NCI-H524 treated with DMSO at 0.1 percent for 48 hours (cell line): ENCODE results near the gene ROR2.
"Not testable (repeated sequence)": the region's sequence is repeated elsewhere in the genome, so short reads cannot be mapped to it uniquely, and the experiment has no call there.

Source experiments
- DNase-seq: peaks from one replicate; lab custom pipeline; 2025; lab: John Stamatoyannopoulos, UW

The ROR2 gene

GRCh38 chr9:91634832-91635231 lies 315.2 kb downstream of the ROR2 start:
- not testable (repeated sequence) for DNase-seq

GRCh38 chr9:91629718-91630117 lies 320.3 kb downstream of the ROR2 start:
- DNase-seq = no peak

- no peak for DNase-seq
These were observed 321.1 kb downstream of the ROR2 start for GRCh38 chr9:91628892-91629291.

GRCh38 chr9:91625331-91625730 lies 324.7 kb downstream of the ROR2 start:
- no peak for DNase-seq

GRCh38 chr9:91623004-91623403 lies 327.0 kb downstream of the ROR2 start:
- no peak for DNase-seq

GRCh38 chr9:91622121-91622520 lies 327.9 kb downstream of the ROR2 start:
- not testable (repeated sequence) for DNase-seq

- not testable (repeated sequence) for DNase-seq
These were observed 336.0 kb downstream of the ROR2 start for GRCh38 chr9:91614044-91614443.

- no peak for DNase-seq
These were observed 338.4 kb downstream of the ROR2 start for GRCh38 chr9:91611582-91611981.

- DNase-seq = no peak
These were observed 343.6 kb downstream of the ROR2 start for GRCh38 chr9:91606255-91606995.

GRCh38 chr9:91604451-91605179 lies 345.4 kb downstream of the ROR2 start:
- DNase-seq = no peak

GRCh38 chr9:91603932-91604331 lies 346.1 kb downstream of the ROR2 start:
- DNase-seq = no peak

- no peak for DNase-seq
These were observed 350.5 kb downstream of the ROR2 start for GRCh38 chr9:91599564-91599963.

- no peak for DNase-seq
These were observed 358.4 kb downstream of the ROR2 start for GRCh38 chr9:91591627-91592026.

- DNase-seq = no peak
These were observed 360.9 kb downstream of the ROR2 start for GRCh38 chr9:91589101-91589553.

- no peak for DNase-seq
These were observed 363.7 kb downstream of the ROR2 start for GRCh38 chr9:91586282-91586681.

- no peak for DNase-seq
These were observed 366.1 kb downstream of the ROR2 start for GRCh38 chr9:91583966-91584365.

GRCh38 chr9:91583161-91583875 lies 366.7 kb downstream of the ROR2 start:
- DNase-seq = no peak

GRCh38 chr9:91582181-91582580 lies 367.8 kb downstream of the ROR2 start:
- no peak for DNase-seq

- DNase-seq = no peak
These were observed 369.9 kb downstream of the ROR2 start for GRCh38 chr9:91580136-91580535.

- DNase-seq = no peak
These were observed 371.1 kb downstream of the ROR2 start for GRCh38 chr9:91578911-91579310.

- DNase-seq = no peak
These were observed 372.4 kb downstream of the ROR2 start for GRCh38 chr9:91577633-91578061.

GRCh38 chr9:91572811-91573210 lies 377.2 kb downstream of the ROR2 start:
- DNase-seq = peak; percentile 12

- peak; percentile 59 for DNase-seq
These were observed 378.0 kb downstream of the ROR2 start for GRCh38 chr9:91572044-91572443.
